Lower leg skin (tissue), 4 donors: ENCODE data around the gene CNTNAP1. TPM values are rescaled to one million over a fixed set of nuclear protein-coding genes. Genes with fewer than 3 reads are reported as not detected.

Experiments
- DNase-seq, 2 donors: peaks; one replicate each; pipeline ENCODE4 v3.0.0-alpha.2; 2019; ENCODE audit warnings: low spot score in 2 of 2
- H3K4me3 ChIP-seq: fragments of 200-600 bp; sonication (generic); 2 replicates; pipeline ENCODE4 v1.5.1; 2017; ENCODE audit warnings: mild to moderate bottlenecking, low read depth; ENCODE audit not compliant: poor library complexity, severe bottlenecking
- POLR2A ChIP-seq, 2 donors: fragments of 450-650 bp; IDR thresholded peaks; one replicate each; pipeline ENCODE4 v1.6.1; 2016 to 2017; ENCODE audit warnings: antibody characterized with exemption in 2 of 2, mild to moderate bottlenecking in 1 of 2, moderate library complexity in 1 of 2
- WGBS, 2 donors: methylation state at CpG; one replicate each; pipeline ENCODE4 v1.1.5; 2018; 5-methylcytosine and 5-hydroxymethylcytosine counted together
- intact Hi-C: fragments of 100-400 bp; cut with DNase I; formaldehyde crosslinking; loops from one replicate; pipeline ENCODE4 v1.15.0; 2023; ENCODE audit warnings: low total_unique reads
- total RNA-seq, 4 donors: library from RNA; depleted of rRNA; stranded (reverse); fragments of >200 nt; gene quantifications; one replicate each; pipeline ENCODE4 v1.1.0, GENCODE V29; 2016
- TF ChIP-seq, protein P1 (sequence below), 3 donors: fragments of 450-650 bp; IDR thresholded peaks; one replicate each; pipeline ENCODE4 v1.5.1; 2016; ENCODE audit warnings: antibody characterized with exemption in 3 of 3, mild to moderate bottlenecking in 3 of 3, moderate library complexity in 2 of 3

CNTNAP1 gene
- total RNA-seq, 4 donors from 2014 or later = 0.13 to 1.5 (median 0.65) TPM

DNA sequence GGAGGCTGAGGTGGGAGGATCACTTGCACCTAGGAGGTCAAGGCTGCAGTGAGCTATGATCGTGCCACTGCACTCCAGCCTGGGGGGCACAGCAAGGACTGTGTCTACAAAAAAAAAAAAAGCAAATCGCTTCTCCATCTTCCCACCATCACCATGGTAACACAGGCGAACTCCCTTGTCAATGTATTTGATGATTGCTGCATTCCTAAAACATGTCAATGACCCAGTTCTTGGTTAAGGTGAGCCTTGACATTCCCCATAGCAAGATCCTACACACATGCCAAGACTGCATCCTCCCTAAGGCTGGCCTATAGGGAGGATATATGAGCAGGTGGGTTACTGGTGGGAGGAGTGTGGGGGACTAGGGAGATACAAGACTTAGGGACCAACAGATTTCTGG is 12.2 kb downstream of the CNTNAP1 start:
- intact Hi-C loops = no loop called here
- TF ChIP-seq POLR2A (IDR thresholded peaks at IDR 0.05) = no peak
- TF ChIP-seq, protein P1, sequence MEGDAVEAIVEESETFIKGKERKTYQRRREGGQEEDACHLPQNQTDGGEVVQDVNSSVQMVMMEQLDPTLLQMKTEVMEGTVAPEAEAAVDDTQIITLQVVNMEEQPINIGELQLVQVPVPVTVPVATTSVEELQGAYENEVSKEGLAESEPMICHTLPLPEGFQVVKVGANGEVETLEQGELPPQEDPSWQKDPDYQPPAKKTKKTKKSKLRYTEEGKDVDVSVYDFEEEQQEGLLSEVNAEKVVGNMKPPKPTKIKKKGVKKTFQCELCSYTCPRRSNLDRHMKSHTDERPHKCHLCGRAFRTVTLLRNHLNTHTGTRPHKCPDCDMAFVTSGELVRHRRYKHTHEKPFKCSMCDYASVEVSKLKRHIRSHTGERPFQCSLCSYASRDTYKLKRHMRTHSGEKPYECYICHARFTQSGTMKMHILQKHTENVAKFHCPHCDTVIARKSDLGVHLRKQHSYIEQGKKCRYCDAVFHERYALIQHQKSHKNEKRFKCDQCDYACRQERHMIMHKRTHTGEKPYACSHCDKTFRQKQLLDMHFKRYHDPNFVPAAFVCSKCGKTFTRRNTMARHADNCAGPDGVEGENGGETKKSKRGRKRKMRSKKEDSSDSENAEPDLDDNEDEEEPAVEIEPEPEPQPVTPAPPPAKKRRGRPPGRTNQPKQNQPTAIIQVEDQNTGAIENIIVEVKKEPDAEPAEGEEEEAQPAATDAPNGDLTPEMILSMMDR (IDR thresholded peaks at IDR 0.05) = no peak
- DNase-seq = no peak
- WGBS, 2 donors = 89 to 96% methylated on average over 3 of the region's 3 CpGs
- H3K4me3 ChIP-seq = no peak overlapping the region

DNA sequence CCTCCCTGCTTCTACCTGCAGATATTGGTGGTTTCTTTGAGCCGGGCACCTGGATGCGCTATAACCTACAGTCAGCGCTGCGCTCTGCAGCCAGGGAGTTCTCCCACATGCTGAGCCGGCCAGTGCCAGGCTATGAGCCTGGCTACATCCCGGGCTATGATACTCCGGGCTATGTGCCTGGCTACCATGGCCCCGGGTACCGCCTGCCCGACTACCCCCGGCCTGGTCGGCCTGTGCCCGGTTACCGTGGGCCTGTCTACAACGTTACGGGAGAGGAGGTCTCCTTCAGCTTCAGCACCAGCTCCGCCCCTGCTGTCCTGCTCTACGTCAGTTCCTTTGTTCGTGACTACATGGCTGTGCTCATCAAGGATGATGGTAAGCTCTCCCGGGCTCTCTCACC is 13.2 kb downstream of the CNTNAP1 start:
- TF ChIP-seq, protein P1 (IDR thresholded peaks at IDR 0.05) = no peak
- TF ChIP-seq POLR2A (IDR thresholded peaks at IDR 0.05) = no peak
- no peak overlapping the region for H3K4me3 ChIP-seq
- intact Hi-C loops = no loop called here
- 92% methylated on average over 20 of the region's 20 CpGs for WGBS, 2 donors
- no peak for DNase-seq

DNA sequence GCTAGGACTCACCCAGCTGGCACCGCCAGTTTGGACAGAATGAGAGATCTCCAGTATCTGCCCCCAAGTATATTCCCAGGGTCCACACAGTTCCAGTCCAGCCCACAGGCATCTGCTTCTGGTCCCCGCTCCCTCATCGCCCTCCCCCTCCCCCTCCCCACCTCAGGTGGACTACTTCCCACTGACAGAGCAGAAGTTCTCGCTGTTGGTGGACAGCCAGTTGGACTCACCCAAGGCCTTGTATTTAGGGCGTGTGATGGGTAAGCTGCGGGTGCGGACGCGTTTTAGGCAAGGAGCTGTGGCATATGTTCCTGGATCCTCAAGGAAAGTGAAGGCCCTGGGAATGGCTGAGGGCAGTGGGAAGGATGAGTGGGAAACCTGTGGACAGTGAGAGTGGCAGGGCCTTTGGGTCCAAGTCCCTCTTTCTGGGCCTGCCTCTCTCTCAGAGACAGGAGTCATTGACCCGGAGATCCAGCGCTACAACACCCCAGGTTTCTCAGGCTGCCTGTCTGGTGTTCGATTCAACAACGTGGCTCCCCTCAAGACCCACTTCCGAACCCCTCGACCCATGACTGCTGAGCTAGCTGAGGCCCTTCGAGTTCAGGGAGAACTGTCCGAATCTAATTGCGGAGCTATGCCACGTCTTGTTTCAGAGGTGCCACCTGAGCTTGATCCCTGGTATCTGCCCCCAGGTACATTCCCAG is 14.9 kb downstream of the CNTNAP1 start:
- WGBS, 2 donors = 89 to 92% methylated on average over 19 of the region's 19 CpGs
- DNase-seq = no peak
- H3K4me3 ChIP-seq = no peak overlapping the region
- TF ChIP-seq, protein P1 (IDR thresholded peaks at IDR 0.05) = no peak
- no peak for TF ChIP-seq POLR2A (IDR thresholded peaks at IDR 0.05)
- intact Hi-C loops = no loop called here

DNA sequence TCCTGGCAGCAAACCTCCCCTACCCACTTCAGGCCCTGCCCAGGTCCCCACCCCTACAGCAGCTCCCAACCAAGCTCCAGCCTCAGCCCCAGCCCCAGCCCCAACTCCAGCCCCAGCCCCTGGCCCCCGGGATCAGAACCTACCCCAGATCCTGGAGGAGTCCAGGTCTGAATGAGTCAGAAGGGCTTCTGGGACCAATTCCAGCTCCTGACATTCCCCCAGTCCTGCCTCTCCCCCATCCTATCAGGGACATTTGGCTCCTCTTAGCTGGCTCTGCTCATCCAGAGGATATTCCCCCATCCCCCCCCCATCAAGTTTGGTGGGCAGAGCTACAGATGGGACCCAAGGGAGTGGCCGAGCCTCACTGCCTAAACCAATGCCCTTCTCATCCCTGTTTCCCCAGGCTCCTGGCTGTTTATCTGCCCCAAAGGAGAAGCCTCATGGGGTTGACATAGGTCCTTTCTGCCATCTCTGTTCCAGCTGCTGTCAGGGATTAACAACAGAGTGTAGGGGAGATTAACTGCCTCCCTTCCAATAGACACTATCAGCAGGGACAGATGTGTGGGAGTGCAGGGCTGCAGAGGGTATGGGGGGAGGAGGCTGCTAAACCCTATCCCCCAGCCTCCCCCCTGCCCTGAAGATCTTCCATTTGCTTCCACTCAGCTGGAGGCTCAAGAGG is 16.5 kb downstream of the CNTNAP1 start:
- TF ChIP-seq POLR2A (IDR thresholded peaks at IDR 0.05) = no peak
- TF ChIP-seq, protein P1 (IDR thresholded peaks at IDR 0.05) = no peak
- 36 to 50% methylated on average over 2 of the region's 2 CpGs for WGBS, 2 donors
- DNase-seq = no peak
- intact Hi-C loops = no loop called here
- H3K4me3 ChIP-seq = no peak overlapping the region

DNA sequence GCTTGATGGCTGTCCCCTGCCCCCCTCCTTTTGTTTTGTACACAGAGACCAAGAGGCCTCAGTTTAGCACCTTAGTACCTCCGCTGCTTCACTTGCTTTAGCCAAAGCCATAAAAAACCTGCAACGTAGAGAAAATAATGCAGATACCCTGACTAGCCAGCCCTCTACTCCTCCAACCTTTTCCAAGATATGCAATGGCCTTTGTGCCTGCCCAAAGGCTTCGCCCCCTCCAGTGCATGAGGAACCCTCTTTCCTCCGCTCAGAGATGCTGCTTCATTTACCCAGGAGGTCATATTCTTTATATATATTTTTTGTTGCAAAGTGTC is 17.0 kb downstream of the CNTNAP1 start:
- intact Hi-C loops = no loop called here
- DNase-seq = peak in 1 of 2 donors; percentile 26
- H3K4me3 ChIP-seq = no peak overlapping the region
- 84 to 95% methylated on average over 4 of the region's 4 CpGs for WGBS, 2 donors
- TF ChIP-seq, protein P1 (IDR thresholded peaks at IDR 0.05) = no peak
- no peak for TF ChIP-seq POLR2A (IDR thresholded peaks at IDR 0.05)
